KMS-11 (cell line): ENCODE measurements around the gene MAST4.
A peak's percentile ranks its signal among the peaks of the same experiment; 100 is the strongest.

Experiments used
- H2AFZ ChIP-seq: fragments of 200-600 bp; sonication (generic); 2 replicates; pipeline ENCODE4 v1.6.1; 2016; ENCODE audit warnings: antibody characterized with exemption, mixed run types, low read depth
- H3K27ac ChIP-seq: fragments of 200-600 bp; sonication (generic); 2 replicates; pipeline ENCODE4 v1.6.1; 2016; ENCODE audit warnings: mild to moderate bottlenecking, mixed run types
- H3K27me3 ChIP-seq: fragments of 200-600 bp; sonication (generic); 2 replicates; pipeline ENCODE4 v1.6.1; 2017; ENCODE audit warnings: mild to moderate bottlenecking, low read depth, mixed run types, moderate library complexity; ENCODE audit not compliant: insufficient read depth
- H3K36me3 ChIP-seq: fragments of 200-600 bp; sonication (generic); 2 replicates; pipeline ENCODE4 v1.6.1; 2017; ENCODE audit warnings: mild to moderate bottlenecking, mixed run types; ENCODE audit not compliant: insufficient read depth
- H3K4me1 ChIP-seq: fragments of 200-600 bp; sonication (generic); 2 replicates; pipeline ENCODE4 v1.6.1; 2016; ENCODE audit warnings: mild to moderate bottlenecking, low read depth, mixed run types; ENCODE audit not compliant: poor library complexity, severe bottlenecking
- H3K4me2 ChIP-seq: fragments of 200-600 bp; sonication (generic); 2 replicates; pipeline ENCODE4 v1.7.0; 2016; ENCODE audit warnings: mild to moderate bottlenecking, mixed run types
- H3K4me3 ChIP-seq: fragments of 200-600 bp; sonication (generic); IDR thresholded peaks from 2 replicates; pipeline ENCODE4 v1.6.1; 2017; ENCODE audit warnings: low read depth, low read length, mixed read lengths; ENCODE audit not compliant: insufficient read depth
- H3K79me2 ChIP-seq: fragments of 200-600 bp; sonication (generic); 2 replicates; pipeline ENCODE4 v1.6.1; 2016; ENCODE audit warnings: low read depth, mixed run types; ENCODE audit not compliant: insufficient read depth
- H3K9ac ChIP-seq: fragments of 200-600 bp; sonication (generic); 2 replicates; pipeline ENCODE4 v1.6.1; 2016; ENCODE audit warnings: mild to moderate bottlenecking, mixed run types
- H4K20me1 ChIP-seq: fragments of 200-600 bp; sonication (generic); 2 replicates; pipeline ENCODE4 v1.6.1; 2016; ENCODE audit warnings: mild to moderate bottlenecking, mixed run types; ENCODE audit not compliant: insufficient read depth
- TF ChIP-seq, protein P1 (sequence below): fragments of 200-600 bp; sonication (generic); conservative IDR thresholded peaks from 2 replicates; pipeline ENCODE4 v1.6.1; 2017; ENCODE audit warnings: low read depth, mild to moderate bottlenecking, antibody characterized with exemption, low read length, moderate library complexity, mixed read lengths

MAST4 gene

DNA sequence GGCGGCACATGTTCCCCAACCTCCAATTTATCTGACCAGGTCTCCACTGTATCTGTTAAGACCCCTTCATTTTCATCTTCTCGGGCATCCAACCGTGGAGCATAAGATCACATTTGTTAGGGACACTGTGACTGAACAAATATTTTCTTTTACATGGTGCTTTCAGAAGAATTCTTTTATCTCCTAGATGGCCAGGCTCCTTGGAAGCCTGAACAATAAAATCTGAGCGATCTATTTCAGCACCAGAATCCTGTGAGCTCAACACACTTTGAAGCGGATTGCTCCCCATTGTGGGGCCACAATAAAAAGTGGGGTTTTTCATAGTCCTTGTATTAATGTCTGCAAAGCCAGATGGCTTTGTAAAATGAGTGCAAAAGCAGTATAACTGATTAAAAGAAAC lies 326.7 kb downstream of the MAST4 start:
- H3K27me3 ChIP-seq, result no peaks in the 10 kb centered on the region
- no peak overlapping the region for H2AFZ ChIP-seq
- H3K79me2 ChIP-seq, result no peaks in the 10 kb centered on the region
- H4K20me1 ChIP-seq, result no peaks in the 10 kb centered on the region
- peaks cover 39% of the 10 kb centered on the region for H3K4me1 ChIP-seq
- H3K9ac ChIP-seq, result no peak overlapping the region
- no peak overlapping the region; the same call in 1 of the 2 replicates for H3K4me2 ChIP-seq
- no peaks in the 10 kb centered on the region for H3K36me3 ChIP-seq
- TF ChIP-seq, protein P1, sequence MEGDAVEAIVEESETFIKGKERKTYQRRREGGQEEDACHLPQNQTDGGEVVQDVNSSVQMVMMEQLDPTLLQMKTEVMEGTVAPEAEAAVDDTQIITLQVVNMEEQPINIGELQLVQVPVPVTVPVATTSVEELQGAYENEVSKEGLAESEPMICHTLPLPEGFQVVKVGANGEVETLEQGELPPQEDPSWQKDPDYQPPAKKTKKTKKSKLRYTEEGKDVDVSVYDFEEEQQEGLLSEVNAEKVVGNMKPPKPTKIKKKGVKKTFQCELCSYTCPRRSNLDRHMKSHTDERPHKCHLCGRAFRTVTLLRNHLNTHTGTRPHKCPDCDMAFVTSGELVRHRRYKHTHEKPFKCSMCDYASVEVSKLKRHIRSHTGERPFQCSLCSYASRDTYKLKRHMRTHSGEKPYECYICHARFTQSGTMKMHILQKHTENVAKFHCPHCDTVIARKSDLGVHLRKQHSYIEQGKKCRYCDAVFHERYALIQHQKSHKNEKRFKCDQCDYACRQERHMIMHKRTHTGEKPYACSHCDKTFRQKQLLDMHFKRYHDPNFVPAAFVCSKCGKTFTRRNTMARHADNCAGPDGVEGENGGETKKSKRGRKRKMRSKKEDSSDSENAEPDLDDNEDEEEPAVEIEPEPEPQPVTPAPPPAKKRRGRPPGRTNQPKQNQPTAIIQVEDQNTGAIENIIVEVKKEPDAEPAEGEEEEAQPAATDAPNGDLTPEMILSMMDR, result no peak
- no peak overlapping the region for H3K4me3 ChIP-seq
- no peak overlapping the region for H3K27ac ChIP-seq

DNA sequence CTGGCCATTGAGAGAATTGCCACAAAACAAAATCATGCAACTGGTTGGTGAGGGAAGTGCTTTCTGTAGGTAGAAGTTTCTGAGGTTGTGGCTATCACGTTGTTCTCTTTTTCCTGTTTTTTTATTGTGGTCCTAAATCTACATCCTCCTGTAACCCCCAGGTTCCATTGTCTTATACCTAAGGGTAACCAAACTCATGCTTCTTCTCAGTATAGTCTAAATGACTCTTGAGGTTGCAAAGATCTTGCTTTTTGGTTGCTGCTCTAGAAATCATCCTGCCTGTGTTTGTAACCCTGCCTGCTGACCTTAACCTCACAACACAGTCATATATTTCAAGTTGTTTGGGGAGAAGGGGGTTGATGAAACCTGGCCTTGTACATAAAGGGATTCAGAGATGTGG lies 327.3 kb downstream of the MAST4 start:
- H3K4me2 ChIP-seq, result peak overlapping the region; percentile 46; the same call in 1 of the 2 replicates
- TF ChIP-seq, protein P1, result no peak
- peak overlapping the region; percentile 27; the same call in 1 of the 2 replicates for H3K27ac ChIP-seq
- no peaks in the 10 kb centered on the region for H3K36me3 ChIP-seq
- H3K4me3 ChIP-seq, result no peak overlapping the region
- H3K27me3 ChIP-seq, result no peaks in the 10 kb centered on the region
- no peak overlapping the region for H2AFZ ChIP-seq
- no peaks in the 10 kb centered on the region for H3K79me2 ChIP-seq
- H4K20me1 ChIP-seq, result no peaks in the 10 kb centered on the region
- no peak overlapping the region for H3K9ac ChIP-seq
- peaks cover 39% of the 10 kb centered on the region for H3K4me1 ChIP-seq

DNA sequence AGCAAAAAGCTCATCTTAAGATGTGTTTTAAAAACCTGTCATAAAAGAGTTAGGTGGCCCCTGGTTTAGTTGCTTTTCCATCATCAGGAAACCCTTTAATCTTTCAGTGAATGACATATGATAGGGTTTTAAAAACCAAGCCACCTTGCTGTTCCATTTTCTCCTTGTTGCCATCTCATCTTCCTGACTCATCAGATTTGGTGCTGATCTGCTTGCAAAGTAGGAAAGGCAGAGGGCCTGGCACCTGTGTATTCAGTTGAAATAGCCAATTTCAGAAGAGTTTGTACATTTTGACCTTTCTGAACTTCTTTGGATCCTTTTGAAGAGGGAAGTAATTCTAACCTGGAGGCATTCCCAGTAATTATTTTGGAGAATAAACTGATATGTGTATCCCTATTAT lies 327.7 kb downstream of the MAST4 start:
- TF ChIP-seq, protein P1, result no peak
- Histone ChIP-seq H3K4me3 (no peak overlapping the region), H3K4me2 (peak overlapping the region; percentile 46; the same call in 1 of the 2 replicates), H3K27ac (peak overlapping the region; percentile 27; the same call in 1 of the 2 replicates), H3K79me2 (no peaks in the 10 kb centered on the region), H3K27me3 (no peaks in the 10 kb centered on the region), H3K36me3 (no peaks in the 10 kb centered on the region), H4K20me1 (no peaks in the 10 kb centered on the region), H3K9ac (no peak overlapping the region), H3K4me1 (peaks cover 39% of the 10 kb centered on the region), H2AFZ (no peak overlapping the region)

DNA sequence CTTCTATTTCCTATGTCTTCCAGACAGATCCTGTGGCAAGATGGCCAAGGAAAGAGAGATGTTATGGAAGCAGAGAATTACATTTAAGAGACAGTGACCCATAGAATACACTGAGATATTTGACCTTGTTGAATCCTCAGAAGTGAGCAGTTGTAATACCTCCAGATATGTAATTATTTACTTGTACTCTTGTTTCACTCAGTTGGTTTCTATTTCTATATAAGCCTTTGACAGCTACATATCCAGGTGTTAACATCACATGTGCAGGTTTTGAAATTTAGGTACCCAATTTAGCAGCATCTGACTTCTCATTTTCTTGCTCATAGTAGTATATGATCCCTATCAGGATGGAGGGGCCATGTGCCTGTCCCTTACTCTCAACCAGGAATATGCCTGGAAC lies 330.9 kb downstream of the MAST4 start:
- TF ChIP-seq, protein P1, result no peak
- H3K27ac ChIP-seq, result no peak overlapping the region
- no peaks in the 10 kb centered on the region for H3K36me3 ChIP-seq
- no peak overlapping the region for H3K9ac ChIP-seq
- H2AFZ ChIP-seq, result no peak overlapping the region
- H3K4me1 ChIP-seq, result peaks cover 39% of the 10 kb centered on the region
- no peaks in the 10 kb centered on the region for H3K79me2 ChIP-seq
- no peaks in the 10 kb centered on the region for H3K27me3 ChIP-seq
- no peak overlapping the region for H3K4me3 ChIP-seq
- no peak overlapping the region for H3K4me2 ChIP-seq
- no peaks in the 10 kb centered on the region for H4K20me1 ChIP-seq
